NCI-H1105 (cell line): ENCODE measurements around the gene FXR2.
"Not testable (repeated sequence)": the region's sequence is repeated elsewhere in the genome, so short reads cannot be mapped to it uniquely, and the experiment has no call there.

Experiments
- DNase-seq: peaks from one replicate; lab custom pipeline; 2025; lab: John Stamatoyannopoulos, UW

FXR2 gene

GRCh38 chr17:7627250-7628121 lies 12.8 kb upstream of the FXR2 start, which contains the start of gene SAT2:
Gene SAT2 (minus strand): TSS chr17:7627821. CDS start chr17:7627635, 186 bp downstream.
- DNase-seq: peak; percentile 89

- no peak for DNase-seq
Measured at GRCh38 chr17:7626956-7627249, 12.2 kb upstream of the FXR2 start.

- DNase-seq: no peak
Measured at GRCh38 chr17:7626307-7626706, 11.6 kb upstream of the FXR2 start.

GRCh38 chr17:7625749-7626148 lies 11.1 kb upstream of the FXR2 start:
- not testable (repeated sequence) for DNase-seq

GRCh38 chr17:7623661-7624060 lies 9.0 kb upstream of the FXR2 start:
- no peak for DNase-seq

GRCh38 chr17:7620835-7621234 lies 6.1 kb upstream of the FXR2 start:
- no peak for DNase-seq

GRCh38 chr17:7618608-7619007 lies 3.9 kb upstream of the FXR2 start:
- no peak for DNase-seq

GRCh38 chr17:7615265-7615747 lies 609 bp upstream of the FXR2 start:
- DNase-seq: no peak

- no peak for DNase-seq
Measured at GRCh38 chr17:7613769-7614424, 800 bp downstream of the FXR2 start.

GRCh38 chr17:7612294-7612640 lies 2.4 kb downstream of the FXR2 start:
- no peak for DNase-seq

- no peak for DNase-seq
Measured at GRCh38 chr17:7611635-7612293, 2.9 kb downstream of the FXR2 start.

GRCh38 chr17:7610641-7611040 lies 4.1 kb downstream of the FXR2 start:
- peak; percentile 28 for DNase-seq

GRCh38 chr17:7606280-7606679 lies 8.4 kb downstream of the FXR2 start:
- no peak for DNase-seq

- DNase-seq: not testable (repeated sequence)
Measured at GRCh38 chr17:7597561-7597960, 17.1 kb downstream of the FXR2 start.

- DNase-seq: no peak
Measured at GRCh38 chr17:7593296-7593695, 21.4 kb downstream of the FXR2 start.

- no peak for DNase-seq
Measured at GRCh38 chr17:7592422-7593021, 22.2 kb downstream of the FXR2 start.

- no peak for DNase-seq
Measured at GRCh38 chr17:7591596-7591995, 23.1 kb downstream of the FXR2 start.

- DNase-seq: no peak
Measured at GRCh38 chr17:7590743-7591142, 24.0 kb downstream of the FXR2 start.

GRCh38 chr17:7589891-7590691 lies 24.6 kb downstream of the FXR2 start, which contains the start of gene SOX15:
Gene SOX15 (minus strand): TSS chr17:7590094. CDS start chr17:7589676, 418 bp downstream.
- peak; percentile 72 for DNase-seq

GRCh38 chr17:7589204-7589868 lies 25.4 kb downstream of the FXR2 start:
- DNase-seq: peak; percentile 93
